ENCODE results near the gene PIGN. TPM values are rescaled to one million over a fixed set of nuclear protein-coding genes. Genes with fewer than 3 reads are reported as not detected.

PIGN gene
- total RNA-seq, 2 donors from 2014 or later: 35.7 to 46.6 TPM

DNA sequence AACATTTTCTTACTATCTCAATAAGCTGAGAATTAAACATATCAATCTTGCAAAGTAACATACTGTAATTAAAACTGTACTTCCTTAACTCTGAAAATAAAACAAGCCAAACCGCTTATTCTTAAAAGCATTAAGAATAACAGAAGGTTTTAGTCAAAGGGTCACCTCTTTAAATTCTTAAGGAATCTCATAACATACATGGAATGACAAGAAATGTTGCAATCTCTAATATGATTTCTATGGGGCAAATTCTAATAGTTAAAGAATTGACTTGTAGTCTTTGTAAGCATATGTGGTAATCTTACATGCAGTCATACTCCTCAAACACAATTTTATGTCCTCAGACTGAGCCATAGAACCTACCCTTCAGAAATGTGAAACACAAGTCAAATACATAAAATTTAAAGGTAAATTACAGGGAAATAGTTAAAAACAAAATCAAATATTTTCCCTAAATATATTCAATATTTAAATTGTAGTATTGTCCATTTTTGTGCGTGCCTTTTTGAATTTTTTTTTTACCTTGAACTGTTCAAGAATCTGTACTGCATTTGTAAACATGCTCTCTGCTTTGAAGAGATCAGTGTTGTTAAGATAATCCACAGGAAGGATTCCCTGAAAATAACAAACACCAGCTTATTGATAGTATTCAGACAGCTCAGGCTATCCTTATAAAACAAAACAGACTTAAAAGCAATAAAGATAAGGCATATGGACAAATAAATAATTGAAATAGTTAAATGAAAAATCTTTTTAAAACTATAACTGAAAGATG lies 48.2 kb downstream of the PIGN start:
- intact Hi-C loops (cut with DNase I, micrococcal nuclease): no loop called here
- no peak for ATAC-seq
- DNase-seq: no peak

DNA sequence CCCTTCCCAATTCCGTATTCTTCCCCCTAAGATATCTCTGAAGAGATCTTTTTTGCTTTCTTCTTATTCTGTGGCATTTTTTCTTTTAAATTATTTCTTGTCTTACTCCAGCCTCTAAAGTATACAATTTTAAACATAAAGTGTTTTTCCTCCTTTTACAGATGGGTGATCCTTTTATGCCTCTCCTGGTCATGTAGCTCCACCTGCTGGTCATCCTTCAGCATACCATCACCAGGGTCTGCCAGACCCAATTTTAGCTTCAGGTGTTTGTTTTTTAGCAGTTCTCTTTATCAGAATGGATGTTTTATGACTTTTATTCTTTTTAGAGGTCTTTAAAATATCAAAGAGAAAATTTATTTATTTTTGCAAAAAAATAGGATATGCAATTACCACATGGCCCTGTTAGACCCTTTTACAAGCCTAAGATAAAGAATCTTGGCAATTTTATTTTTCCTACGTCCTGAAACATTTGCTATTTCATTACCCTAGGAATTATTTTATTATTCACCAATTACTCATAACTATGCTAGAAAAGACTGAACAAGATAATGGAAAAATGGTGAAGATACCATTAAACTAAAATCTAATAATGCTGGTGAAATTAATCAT lies 55.5 kb downstream of the PIGN start:
- ATAC-seq (peak; percentile 72), DNase-seq (peak; percentile 36 to 46)
- intact Hi-C loops (cut with DNase I, micrococcal nuclease): loop anchor here in 1 of 2 donors (5.0 kb wide), 3 partner anchors 229 to 579 kb away; no protein-coding TSS in a partner anchor

DNA sequence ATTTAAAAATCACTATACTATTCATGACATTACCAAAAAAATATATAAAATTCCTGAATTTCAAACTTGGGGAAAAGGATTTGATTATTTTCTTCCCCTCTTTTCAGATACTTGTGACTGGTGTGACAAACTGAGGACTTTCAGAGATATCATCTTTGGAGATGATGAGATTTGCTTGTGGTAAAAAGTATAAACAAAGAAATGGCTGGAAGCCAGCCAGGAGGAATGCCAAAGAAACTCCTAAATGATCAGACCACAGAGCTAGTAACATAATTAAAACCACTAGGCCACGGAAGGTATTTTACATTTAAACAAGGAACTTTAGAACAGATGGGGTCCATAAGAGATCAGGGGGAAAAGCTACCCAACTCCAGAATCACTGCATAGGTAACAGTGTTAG lies 58.7 kb downstream of the PIGN start:
- intact Hi-C loops (cut with DNase I, micrococcal nuclease): no loop called here
- ATAC-seq: no peak
- DNase-seq: no peak

DNA sequence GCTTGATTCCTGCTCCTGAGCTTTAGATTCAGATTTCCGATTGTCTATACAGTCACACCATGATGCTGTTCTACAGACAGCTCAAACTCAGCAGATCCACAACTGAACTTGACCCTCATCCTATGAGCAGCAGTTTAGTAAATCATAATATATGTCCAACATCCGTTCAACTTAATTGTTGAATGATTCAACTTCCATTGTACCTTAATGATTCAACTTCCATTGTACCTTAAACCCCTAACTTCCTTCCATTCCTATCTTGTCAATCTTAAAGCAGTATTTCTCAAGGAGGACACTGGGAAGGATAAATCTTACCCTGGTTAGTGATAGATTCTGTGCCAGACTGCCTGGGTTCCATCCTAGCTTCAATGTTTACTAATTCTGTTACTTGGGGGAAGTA lies 60.1 kb downstream of the PIGN start:
- ATAC-seq: no peak
- no peak for DNase-seq
- intact Hi-C loops (cut with DNase I, micrococcal nuclease): no loop called here

DNA sequence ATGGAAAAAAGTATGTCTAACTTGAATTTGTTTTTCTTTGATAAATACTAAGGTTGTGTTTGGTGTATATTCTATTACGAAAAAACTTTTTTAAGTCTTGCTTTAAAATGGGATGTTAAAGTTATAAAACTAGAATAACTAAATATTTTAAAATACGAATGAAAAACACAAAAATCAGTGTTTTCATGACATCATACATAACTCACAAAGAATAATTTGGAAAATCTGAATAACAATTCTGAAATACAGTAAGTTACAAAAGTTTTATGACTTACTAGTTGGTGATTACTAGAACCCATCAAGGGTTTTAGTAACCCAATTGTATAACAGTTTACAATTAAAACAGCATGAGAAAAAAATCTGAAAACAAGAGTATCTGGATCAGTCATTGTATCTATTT lies 61.2 kb downstream of the PIGN start:
- ATAC-seq (no peak), DNase-seq (no peak)
- intact Hi-C loops (cut with DNase I, micrococcal nuclease): no loop called here

DNA sequence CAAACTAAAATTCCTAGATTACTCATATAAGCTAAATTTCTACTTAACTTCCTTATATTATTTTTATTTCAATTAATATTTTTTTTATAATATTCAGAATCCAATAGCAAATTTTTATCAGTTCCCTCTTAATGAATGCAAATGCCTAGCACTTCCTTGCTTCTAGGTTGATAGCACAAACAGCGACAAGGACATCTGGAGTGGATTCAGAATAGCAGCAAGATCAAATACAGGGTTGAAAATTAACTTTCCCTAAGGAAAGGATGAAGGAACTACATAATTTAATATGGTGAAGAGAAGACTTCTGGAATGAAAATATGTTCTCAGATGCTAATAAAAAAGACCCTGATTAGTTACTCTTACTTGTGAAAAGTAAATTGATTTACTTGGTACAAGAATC lies 64.5 kb downstream of the PIGN start:
- DNase-seq: no peak
- peak; percentile 58 for ATAC-seq
- intact Hi-C loops (cut with DNase I, micrococcal nuclease): no loop called here

DNA sequence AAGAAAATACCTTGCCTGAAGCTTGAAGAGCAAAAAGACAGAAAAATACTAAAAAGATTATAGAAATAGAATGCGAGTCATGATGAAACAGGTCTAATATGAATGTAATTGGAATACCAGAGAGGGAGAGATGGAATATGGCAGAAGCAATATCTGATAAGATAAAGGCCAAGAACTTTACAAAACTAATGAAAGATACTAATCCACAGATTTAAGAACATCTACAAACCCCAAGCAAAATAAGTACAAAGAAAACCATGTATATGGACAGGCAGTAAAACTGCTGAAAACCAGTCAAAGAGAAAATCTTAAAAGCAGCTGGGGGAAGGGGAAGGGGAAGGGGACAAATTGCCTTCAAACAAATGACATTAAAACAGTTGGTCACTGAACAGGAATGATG lies 67.0 kb downstream of the PIGN start:
- no peak for DNase-seq
- no peak for ATAC-seq
- intact Hi-C loops (cut with DNase I, micrococcal nuclease): no loop called here

DNA sequence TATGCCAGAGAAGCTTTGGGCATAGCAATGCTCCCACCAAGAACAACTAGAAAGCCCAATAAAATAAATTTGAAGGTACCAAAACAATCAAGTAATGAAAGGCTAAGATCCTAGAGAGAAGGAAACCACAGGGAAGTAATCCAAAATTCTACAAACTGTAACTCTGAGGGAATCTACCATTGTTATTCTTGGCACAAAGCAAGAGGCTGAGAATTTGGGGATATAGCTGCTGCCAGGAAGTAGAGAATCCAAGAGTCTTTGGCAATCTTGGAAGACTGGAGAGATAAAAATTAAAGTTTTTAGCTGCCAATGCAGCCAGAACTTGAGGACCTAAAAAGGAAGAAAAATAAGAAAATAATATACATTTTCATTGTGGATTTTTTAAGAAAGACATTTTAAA lies 68.5 kb downstream of the PIGN start:
- intact Hi-C loops (cut with DNase I, micrococcal nuclease): no loop called here
- no peak for DNase-seq
- ATAC-seq: no peak

DNA sequence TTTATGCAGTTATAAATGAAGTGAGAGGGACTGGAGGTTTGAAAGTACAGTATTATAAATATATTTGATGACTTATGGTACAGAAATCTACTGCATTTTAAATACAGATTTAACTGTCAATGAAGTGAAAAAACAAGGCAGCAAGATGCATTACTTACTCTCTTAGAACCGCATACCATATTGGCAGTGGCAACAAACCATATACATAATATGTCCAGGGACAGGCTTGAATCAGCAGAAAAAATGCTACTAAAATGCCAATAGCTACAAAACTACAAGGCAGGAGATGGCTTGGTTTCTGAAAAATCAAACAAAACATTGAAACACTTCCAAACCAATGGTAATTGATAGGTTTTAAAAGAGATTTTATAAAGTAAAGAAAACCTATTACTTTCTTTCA lies 77.2 kb downstream of the PIGN start:
- intact Hi-C loops (cut with DNase I, micrococcal nuclease): no loop called here
- ATAC-seq (no peak), DNase-seq (no peak)

DNA sequence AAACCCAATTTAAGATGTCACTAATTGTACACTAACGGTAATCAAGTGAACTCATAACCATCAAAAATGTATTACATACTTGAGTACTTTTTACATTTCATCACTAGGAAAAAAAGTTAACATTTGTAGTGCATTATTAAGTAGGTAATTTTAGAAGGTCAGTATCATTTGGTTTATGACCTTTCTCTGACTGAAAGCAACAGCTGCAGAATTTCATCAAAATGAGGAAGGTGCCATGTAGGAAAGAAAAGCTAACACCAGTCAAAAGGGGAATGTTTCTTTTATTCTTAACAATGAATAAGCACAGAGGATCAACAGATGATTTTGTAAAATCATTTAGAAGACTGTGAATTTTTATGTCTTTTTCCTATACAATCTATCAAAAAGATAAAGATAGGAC lies 79.0 kb downstream of the PIGN start:
- intact Hi-C loops (cut with DNase I, micrococcal nuclease): no loop called here
- no peak for DNase-seq
- ATAC-seq: no peak

DNA sequence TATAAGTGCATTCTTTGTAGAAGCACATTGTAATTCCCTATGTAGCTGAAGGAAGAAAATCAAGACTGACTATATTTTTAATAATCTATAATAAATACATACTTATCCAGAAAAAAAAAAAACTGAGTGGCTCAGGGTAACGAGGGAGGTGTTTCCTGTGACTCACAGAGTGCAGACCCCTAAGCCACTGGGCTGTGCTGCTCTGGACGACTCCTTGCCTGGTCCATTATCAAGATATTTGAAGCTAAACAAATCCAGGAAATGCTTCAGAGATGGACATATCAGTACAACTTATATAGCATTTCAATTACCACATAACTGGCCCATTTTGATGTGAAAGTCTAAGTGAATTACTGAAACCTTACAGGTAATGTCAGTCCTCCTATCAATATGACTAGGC lies 80.6 kb downstream of the PIGN start:
- DNase-seq: no peak
- intact Hi-C loops (cut with DNase I, micrococcal nuclease): no loop called here
- ATAC-seq: no peak

DNA sequence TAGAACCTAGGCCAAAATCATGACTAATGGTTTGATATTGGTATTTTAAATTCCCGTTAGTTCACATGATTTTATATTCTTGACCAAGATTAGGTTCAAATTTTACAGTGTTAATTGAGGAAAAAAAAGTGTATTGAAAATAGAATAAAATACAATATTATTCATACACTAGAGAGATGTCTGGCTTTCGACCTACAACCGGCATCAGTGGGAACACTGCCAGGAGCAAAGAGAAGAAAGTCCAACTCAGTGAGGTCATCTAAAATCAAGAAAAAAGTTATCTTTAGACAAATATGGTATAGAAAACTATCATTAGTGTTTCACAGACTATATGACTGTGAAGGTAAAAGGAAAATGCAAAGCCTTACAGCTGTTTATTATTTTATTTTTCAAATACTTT lies 81.5 kb downstream of the PIGN start:
- no peak for ATAC-seq
- intact Hi-C loops (cut with DNase I, micrococcal nuclease): no loop called here
- no peak for DNase-seq

DNA sequence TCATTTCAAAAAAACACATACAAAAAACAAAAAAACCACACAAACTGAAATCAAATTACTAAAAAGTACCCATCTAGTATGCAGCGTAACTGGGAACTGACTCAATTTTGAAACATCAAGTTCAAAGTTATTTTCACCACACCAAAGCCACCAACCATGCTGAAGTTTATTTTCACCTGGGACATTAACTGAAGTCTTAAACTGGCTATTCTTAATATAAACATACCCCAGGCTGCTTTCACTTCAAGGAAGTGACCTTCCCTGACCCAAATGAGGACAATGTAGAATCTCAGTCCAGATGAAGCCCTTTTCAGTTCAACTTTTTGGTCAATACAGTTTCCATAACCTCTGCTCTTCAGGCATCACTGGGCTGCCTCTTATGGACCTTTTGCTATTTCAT lies 84.6 kb downstream of the PIGN start:
- DNase-seq: no peak
- ATAC-seq: no peak
- intact Hi-C loops (cut with DNase I, micrococcal nuclease): no loop called here

DNA sequence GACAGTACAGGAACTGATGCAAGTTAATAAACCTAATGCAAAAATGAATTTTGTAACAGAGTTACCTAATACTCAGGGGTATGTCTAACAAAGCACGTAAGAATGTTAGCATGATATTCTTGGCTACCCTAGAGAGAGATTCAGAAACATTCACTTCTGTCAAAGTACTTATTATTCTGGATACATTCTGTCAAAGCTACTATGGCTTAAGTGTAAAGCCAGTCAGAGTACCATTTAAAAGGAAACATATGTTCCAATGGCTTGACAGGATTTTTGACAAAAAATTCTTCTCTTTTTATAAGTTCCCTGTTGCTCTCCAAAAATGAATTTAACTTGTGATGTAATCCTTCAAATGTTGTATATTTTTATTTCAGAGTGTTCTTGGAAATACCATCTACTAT lies 85.5 kb downstream of the PIGN start:
- no peak for DNase-seq
- intact Hi-C loops (cut with DNase I, micrococcal nuclease): no loop called here
- no peak for ATAC-seq

DNA sequence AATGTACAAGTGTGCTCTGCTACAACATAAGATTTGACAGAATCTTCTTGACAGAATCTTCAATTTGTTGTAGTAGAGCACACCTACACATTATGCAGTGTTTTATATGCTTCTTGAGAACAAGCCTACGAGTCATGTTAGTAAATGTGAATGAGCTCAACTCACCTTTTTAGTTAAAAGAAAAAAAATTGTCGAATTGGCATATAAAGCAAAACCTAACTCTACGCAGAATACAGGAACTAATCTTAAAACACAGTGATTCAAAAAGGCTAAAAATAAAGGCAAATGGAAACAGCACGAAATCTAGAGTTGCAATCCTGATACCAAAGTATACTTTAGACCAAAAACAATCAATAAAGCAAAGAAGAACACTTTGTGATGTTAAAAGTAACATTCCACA lies 87.9 kb downstream of the PIGN start:
- intact Hi-C loops (cut with DNase I, micrococcal nuclease): no loop called here
- no peak for DNase-seq
- no peak for ATAC-seq

DNA sequence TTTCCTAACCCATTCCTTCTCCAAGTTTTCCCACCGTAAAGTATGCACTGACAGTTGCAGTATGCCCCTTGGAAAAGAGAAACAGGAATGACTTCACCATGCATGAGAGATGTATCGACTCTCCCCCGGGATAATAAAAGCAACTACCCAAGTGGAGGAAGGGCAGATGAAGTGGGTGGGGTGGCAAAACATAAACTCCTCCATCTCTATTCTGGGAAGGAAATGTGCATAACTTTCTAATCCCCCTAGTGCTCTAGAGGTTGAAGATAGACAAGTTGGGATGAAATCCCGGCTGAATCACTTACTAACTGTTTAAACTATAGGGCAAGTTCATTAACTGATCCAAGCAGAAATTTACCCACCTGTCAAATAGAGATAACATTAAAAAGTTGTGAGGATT lies 89.2 kb downstream of the PIGN start:
- intact Hi-C loops (cut with DNase I, micrococcal nuclease): no loop called here
- ATAC-seq (no peak), DNase-seq (no peak)

DNA sequence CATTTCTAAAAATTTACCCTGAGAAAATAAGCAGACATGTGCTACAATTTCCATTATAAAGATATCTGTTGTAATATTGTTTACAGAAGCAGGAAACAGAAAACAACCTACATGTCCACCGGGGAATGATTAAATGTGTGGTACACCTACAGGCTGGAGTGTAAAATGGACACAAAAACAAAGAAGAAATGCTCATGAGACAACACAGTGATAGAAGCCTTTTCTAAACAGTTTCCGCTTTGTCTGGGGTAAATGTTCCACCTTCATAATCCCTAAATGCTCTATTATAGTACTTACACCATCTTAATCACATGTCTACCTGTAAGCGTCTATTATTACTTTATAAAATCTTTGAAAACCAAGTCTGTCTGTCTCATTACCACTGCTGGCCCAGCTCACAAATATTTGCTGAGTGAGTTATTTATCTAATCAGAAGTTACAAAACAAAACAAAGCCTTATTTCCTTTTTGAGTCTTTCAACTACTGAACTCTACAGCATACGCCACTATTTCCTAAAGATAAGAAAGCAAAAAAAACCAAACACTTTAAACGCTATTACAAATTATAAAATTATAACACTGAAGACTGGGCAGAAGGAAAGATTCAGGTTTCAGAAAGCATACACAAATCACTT lies 95.3 kb downstream of the PIGN start:
- ATAC-seq: no peak
- intact Hi-C loops (cut with DNase I, micrococcal nuclease): no loop called here
- no peak for DNase-seq

DNA sequence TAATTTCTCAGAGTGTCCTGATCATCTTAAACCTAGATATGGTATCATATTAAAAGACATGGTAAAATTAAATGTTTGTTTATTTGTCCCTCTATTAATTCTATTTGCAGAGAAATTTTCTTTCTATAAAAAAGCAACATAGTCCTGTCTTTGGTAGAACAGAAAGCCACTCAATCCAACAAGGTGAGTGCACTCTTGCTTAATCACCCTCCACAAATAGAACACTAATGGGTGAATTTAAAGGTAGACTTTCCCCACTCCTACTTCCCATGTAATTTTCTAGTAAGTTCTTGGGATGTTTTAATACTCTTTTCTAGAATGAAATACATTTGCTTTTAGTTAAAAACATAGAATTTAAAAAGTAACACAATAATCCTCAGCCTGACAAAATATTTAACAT lies 97.7 kb downstream of the PIGN start:
- intact Hi-C loops (cut with DNase I, micrococcal nuclease): no loop called here
- DNase-seq (no peak), ATAC-seq (no peak)

DNA sequence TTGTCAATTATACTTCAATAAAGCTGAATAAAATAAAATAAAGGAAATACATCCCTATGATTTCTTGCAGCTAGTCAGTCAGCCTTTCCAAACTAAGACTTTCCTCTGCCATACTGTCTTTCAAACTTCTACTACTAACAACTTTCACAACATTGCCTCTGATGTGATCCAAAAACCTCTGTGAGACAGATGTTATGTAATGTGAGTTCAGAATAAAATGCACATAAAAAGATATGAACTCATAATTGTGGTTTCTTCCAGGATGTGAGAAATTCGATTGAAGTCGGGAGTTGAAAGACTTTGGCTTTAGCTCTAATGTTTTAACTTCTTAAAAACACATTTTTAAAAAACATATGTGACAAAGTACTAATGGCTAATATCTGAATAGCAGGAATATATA lies 98.7 kb downstream of the PIGN start:
- intact Hi-C loops (cut with DNase I, micrococcal nuclease): no loop called here
- ATAC-seq (no peak), DNase-seq (no peak)

DNA sequence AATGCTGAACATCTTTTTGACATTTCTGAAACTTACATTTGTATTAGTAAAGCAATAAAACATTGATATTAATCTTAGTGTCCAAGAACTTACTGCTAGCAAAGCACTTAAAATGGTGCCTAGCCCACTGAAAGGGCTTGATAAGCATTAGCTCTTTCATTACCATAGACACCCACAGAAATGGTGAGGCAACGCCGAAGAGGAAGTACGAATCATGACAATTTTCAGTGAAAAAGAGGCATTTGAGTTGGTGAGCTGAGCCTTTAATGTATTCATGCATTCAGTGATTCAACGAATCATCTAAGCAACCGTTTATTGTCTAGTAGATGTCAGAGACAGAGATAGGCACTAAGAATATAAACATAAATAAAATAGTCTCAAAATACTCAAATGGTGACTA lies 101.1 kb downstream of the PIGN start:
- intact Hi-C loops (cut with DNase I, micrococcal nuclease): no loop called here
- ATAC-seq (no peak), DNase-seq (no peak)

All from left colon (tissue), 2 donors.